Measurements from ENCODE around the gene TRIM49C.
"Not testable (repeated sequence)": the region's sequence is repeated elsewhere in the genome, so short reads cannot be mapped to it uniquely, and the experiment has no call there.

The TRIM49C gene

DNA sequence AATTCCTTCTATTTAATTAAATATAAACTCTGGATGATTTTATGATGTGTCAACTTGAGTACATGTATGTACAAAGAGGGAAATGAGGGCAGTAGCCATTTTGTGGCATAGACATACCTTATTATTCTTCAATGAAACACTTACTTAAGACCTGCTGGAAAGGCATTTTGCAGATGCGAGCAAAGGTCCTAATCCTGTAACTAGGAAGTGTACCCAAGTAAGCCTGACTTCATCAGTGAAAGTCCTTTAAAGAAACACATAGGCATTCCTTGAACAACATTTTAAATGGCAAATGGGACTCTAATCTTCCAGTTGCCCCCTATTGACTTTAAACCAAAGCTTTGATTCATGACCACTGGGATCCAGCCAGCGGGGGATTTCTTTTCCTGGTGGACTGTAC, at the start of gene TRIM49C:
Gene TRIM49C (plus strand): TSS at position 301 of the 400 bp plus-strand sequence. CDS start 4,106 bp downstream, outside the sequence.
- not testable (repeated sequence) for DNase-seq (ENCODE audit: low read depth, low spot score)

DNA sequence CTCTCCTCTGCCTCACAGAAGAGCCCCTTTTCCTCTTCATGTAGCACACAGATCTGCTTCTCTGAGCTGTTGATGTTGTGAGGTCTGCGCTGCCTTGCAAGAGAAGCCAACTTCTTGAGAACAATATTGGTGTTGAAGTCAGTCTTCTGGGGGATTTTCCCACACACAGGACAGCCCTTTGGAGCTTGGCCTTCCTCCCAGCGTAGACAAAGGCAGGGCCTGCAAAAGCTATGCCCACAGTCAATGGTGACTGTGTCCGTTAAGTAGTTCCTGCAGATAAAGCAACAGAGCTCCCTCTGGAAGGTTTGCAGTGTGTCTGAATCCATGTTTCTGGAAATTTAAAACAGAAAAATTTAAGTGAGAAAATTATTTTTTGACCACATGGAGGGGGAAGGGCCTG, 6.7 kb upstream of the TRIM49C start:
- DNase-seq (ENCODE audit: low read depth, low spot score), result not testable (repeated sequence)

- DNase-seq (ENCODE audit: low read depth, low spot score), result not testable (repeated sequence)
Measured at GRCh38 chr11:90051591-90052209, 20.8 kb downstream of the TRIM49C start.

GRCh38 chr11:90052311-90052710, 21.4 kb downstream of the TRIM49C start:
- not testable (repeated sequence) for DNase-seq (ENCODE audit: low read depth, low spot score)

DNA sequence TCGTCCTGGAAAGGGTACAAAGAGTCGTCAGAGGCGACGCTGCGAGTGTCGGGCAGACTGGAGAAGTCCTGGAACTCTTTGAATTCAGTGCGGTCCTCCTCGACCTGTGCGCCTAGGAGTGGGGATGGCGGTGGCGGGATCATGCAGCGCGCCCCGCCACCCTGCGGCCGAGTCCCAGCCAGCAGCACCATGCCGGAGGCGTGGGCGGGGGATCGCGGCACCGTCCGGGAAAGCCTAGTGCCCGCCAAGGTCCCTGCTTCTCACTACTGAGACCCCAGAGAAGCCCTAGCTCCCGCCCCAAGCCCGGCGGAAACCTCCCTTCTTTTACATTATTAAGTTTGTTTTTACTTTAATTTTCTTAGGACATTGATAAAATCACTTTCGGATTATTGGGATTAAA, 22.6 kb downstream of the TRIM49C start:
- DNase-seq (ENCODE audit: low read depth, low spot score), result not testable (repeated sequence)

- not testable (repeated sequence) for DNase-seq (ENCODE audit: low read depth, low spot score)
Measured at GRCh38 chr11:90085650-90086049, 54.7 kb downstream of the TRIM49C start, which contains the start of gene UBTFL1. Gene UBTFL1 (plus strand): TSS chr11:90085950. CDS start chr11:90085950, 0 bp downstream.

GRCh38 chr11:90088731-90089130, 57.8 kb downstream of the TRIM49C start:
- DNase-seq (ENCODE audit: low read depth, low spot score), result not testable (repeated sequence)
